NCI-H446 treated with DMSO at 0.1 percent for 48 hours (cell line): ENCODE data around the gene ARHGAP24.

Experiments used
- DNase-seq: peaks from one replicate; lab custom pipeline; 2025; lab: John Stamatoyannopoulos, UW

Gene ARHGAP24

GRCh38 chr4:85580489-85580888, 105.5 kb downstream of the ARHGAP24 start:
- DNase-seq = no peak

GRCh38 chr4:85587952-85588351, 113.0 kb downstream of the ARHGAP24 start:
- DNase-seq = no peak

GRCh38 chr4:85591406-85592098, 116.6 kb downstream of the ARHGAP24 start:
- DNase-seq = no peak

GRCh38 chr4:85595098-85595775, 120.3 kb downstream of the ARHGAP24 start:
- no peak for DNase-seq

GRCh38 chr4:85595796-85596559, 121.0 kb downstream of the ARHGAP24 start:
- no peak for DNase-seq

- no peak for DNase-seq
These were observed 124.0 kb downstream of the ARHGAP24 start for GRCh38 chr4:85598936-85599335.

GRCh38 chr4:85600501-85600900, 125.6 kb downstream of the ARHGAP24 start:
- DNase-seq = no peak

GRCh38 chr4:85603437-85604336, 128.7 kb downstream of the ARHGAP24 start:
- DNase-seq = no peak

- no peak for DNase-seq
These were observed 131.6 kb downstream of the ARHGAP24 start for GRCh38 chr4:85606505-85606904.

GRCh38 chr4:85607624-85608023, 132.7 kb downstream of the ARHGAP24 start:
- no peak for DNase-seq

- no peak for DNase-seq
These were observed 135.5 kb downstream of the ARHGAP24 start for GRCh38 chr4:85610450-85610849.

- DNase-seq = no peak
These were observed 136.7 kb downstream of the ARHGAP24 start for GRCh38 chr4:85611661-85612060.

GRCh38 chr4:85613901-85614300, 139.0 kb downstream of the ARHGAP24 start:
- no peak for DNase-seq

- DNase-seq = no peak
These were observed 141.0 kb downstream of the ARHGAP24 start for GRCh38 chr4:85615952-85616351.

- no peak for DNase-seq
These were observed 142.3 kb downstream of the ARHGAP24 start for GRCh38 chr4:85617202-85617601.

GRCh38 chr4:85632981-85633380, 158.0 kb downstream of the ARHGAP24 start:
- peak; percentile 69 for DNase-seq

- no peak for DNase-seq
These were observed 162.8 kb downstream of the ARHGAP24 start for GRCh38 chr4:85637778-85638177.

- DNase-seq = no peak
These were observed 165.0 kb downstream of the ARHGAP24 start for GRCh38 chr4:85639946-85640345.

GRCh38 chr4:85642356-85643100, 167.6 kb downstream of the ARHGAP24 start:
- no peak for DNase-seq

GRCh38 chr4:85644061-85644460, 169.1 kb downstream of the ARHGAP24 start:
- DNase-seq = no peak

GRCh38 chr4:85650908-85651307, 176.0 kb downstream of the ARHGAP24 start:
- DNase-seq = no peak
